Measurements from ENCODE around the gene MIPEP. TPM values are rescaled to one million over a fixed set of nuclear protein-coding genes. Genes with fewer than 3 reads are reported as not detected.

Gene MIPEP
- total RNA-seq, 2 donors from 2014 or later, result 7.8 to 14.8 TPM

- Histone ChIP-seq H3K4me3 (no peak overlapping the region), H3K27me3 (no peaks in the 10 kb centered on the region), H3K36me3 (replicated peaks in 1 of 2; ENCODE audit: insufficient read depth in 1 of 2, low read depth in 2 of 2) (no peaks in the 10 kb centered on the region), H3K27ac (no peak overlapping the region), H3K9me3 (no peaks in the 10 kb centered on the region), H3K4me1 (no peaks in the 10 kb centered on the region)
- TF ChIP-seq POLR2A (IDR thresholded peaks at IDR 0.05), result no peak
- TF ChIP-seq, protein P1, sequence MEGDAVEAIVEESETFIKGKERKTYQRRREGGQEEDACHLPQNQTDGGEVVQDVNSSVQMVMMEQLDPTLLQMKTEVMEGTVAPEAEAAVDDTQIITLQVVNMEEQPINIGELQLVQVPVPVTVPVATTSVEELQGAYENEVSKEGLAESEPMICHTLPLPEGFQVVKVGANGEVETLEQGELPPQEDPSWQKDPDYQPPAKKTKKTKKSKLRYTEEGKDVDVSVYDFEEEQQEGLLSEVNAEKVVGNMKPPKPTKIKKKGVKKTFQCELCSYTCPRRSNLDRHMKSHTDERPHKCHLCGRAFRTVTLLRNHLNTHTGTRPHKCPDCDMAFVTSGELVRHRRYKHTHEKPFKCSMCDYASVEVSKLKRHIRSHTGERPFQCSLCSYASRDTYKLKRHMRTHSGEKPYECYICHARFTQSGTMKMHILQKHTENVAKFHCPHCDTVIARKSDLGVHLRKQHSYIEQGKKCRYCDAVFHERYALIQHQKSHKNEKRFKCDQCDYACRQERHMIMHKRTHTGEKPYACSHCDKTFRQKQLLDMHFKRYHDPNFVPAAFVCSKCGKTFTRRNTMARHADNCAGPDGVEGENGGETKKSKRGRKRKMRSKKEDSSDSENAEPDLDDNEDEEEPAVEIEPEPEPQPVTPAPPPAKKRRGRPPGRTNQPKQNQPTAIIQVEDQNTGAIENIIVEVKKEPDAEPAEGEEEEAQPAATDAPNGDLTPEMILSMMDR (IDR thresholded peaks at IDR 0.05), result no peak
- intact Hi-C loops (cut with DNase I), result no loop called here
- ATAC-seq, result no peak
- WGBS, 2 donors, result 88 to 96% methylated on average over 3 of the region's 3 CpGs
- no peak for DNase-seq
Measured at GRCh38 chr13:23813635-23814034, 75.6 kb downstream of the MIPEP start.

DNA sequence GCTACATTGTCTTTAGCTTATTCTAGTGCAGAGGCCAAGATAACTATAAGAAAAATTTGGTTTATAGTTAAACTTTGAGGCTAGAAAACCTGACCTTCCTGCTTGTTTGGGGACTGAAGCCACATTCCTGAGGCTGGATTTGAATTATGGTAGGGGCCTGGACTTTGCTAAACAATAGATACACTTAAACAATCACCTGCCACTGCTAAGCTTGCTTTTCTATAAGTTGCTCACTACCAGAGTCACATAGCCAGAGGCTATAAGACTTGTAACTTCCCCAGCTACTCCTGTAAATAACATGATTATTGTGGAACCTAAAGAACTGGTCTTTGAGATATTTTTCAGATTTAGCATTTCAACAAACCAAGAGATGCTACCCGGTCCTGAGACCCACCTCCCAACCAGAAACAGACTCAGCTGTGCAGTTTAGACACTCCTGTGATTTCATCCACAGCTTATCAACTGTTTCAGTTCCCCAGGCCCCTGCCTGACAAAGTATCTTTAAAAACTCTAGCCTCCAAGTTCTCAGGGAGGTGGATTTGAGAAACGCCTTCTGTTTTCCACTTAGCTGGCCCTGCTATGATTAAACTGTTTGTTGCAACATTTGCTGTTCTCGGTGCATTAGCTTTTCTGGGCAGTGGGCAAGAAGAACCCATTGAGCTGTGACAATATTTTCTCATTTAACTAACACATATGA is 77.7 kb downstream of the MIPEP start:
- Histone ChIP-seq H3K4me1 (no peaks in the 10 kb centered on the region), H3K27me3 (no peaks in the 10 kb centered on the region), H3K27ac (no peak overlapping the region), H3K36me3 (replicated peaks in 1 of 2; ENCODE audit: insufficient read depth in 1 of 2, low read depth in 2 of 2) (no peaks in the 10 kb centered on the region), H3K4me3 (no peak overlapping the region), H3K9me3 (no peaks in the 10 kb centered on the region)
- WGBS, 2 donors, result 71 to 79% methylated on average over 3 of the region's 3 CpGs
- DNase-seq (no peak), ATAC-seq (no peak)
- TF ChIP-seq, protein P1 (IDR thresholded peaks at IDR 0.05), result no peak
- TF ChIP-seq POLR2A (IDR thresholded peaks at IDR 0.05), result no peak
- intact Hi-C loops (cut with DNase I), result no loop called here

DNA sequence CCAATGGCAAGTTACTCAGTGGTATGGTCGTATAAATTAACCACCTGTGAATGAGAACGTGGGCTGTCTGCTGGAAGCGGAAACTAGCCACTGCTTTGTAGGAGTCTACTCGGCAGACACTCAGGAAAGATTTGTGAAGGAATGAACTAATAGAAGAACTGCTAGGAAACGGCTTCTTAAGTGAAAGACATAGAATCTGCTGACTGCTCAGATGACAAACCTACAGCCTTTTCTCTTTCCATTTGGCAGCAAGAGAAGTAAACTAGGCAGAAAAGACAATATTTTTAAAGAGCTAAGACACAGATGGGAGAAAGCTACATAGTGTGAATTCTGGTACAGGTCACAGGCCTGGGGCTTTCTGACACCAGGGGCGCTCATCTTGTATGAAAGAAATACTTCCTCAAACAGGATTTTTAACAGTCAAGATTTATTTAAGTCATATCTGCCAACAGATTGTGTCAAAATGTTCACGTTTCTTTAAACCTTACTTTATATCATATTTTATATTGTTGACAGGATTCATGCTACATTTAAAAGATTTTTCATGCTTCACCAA is 78.4 kb downstream of the MIPEP start:
- DNase-seq, result no peak
- no peak for TF ChIP-seq POLR2A (IDR thresholded peaks at IDR 0.05)
- TF ChIP-seq, protein P1 (IDR thresholded peaks at IDR 0.05), result no peak
- intact Hi-C loops (cut with DNase I), result no loop called here
- Histone ChIP-seq H3K36me3 (replicated peaks in 1 of 2; ENCODE audit: insufficient read depth in 1 of 2, low read depth in 2 of 2) (no peaks in the 10 kb centered on the region), H3K4me3 (no peak overlapping the region), H3K4me1 (no peaks in the 10 kb centered on the region), H3K27ac (no peak overlapping the region), H3K27me3 (no peaks in the 10 kb centered on the region), H3K9me3 (no peaks in the 10 kb centered on the region)
- ATAC-seq, result no peak
- 79 to 81% methylated on average over 7 of the region's 7 CpGs for WGBS, 2 donors

GRCh38 chr13:23808803-23809202 is 80.4 kb downstream of the MIPEP start:
- Histone ChIP-seq H3K36me3 (replicated peaks in 1 of 2; ENCODE audit: insufficient read depth in 1 of 2, low read depth in 2 of 2) (no peaks in the 10 kb centered on the region), H3K27me3 (no peaks in the 10 kb centered on the region), H3K27ac (no peak overlapping the region), H3K4me3 (no peak overlapping the region), H3K4me1 (peaks cover 4% of the 10 kb centered on the region), H3K9me3 (no peaks in the 10 kb centered on the region)
- no peak for ATAC-seq
- intact Hi-C loops (cut with DNase I), result no loop called here
- 89 to 95% methylated on average over 1 of the region's 1 CpG for WGBS, 2 donors
- TF ChIP-seq, protein P1 (IDR thresholded peaks at IDR 0.05), result no peak
- no peak for TF ChIP-seq POLR2A (IDR thresholded peaks at IDR 0.05)
- no peak for DNase-seq

Measured in body of pancreas (tissue), 4 donors.